HepG2 (cell line): ENCODE measurements around the gene TTC6. TPM values are rescaled to one million over a fixed set of nuclear protein-coding genes. Genes with fewer than 3 reads are reported as not detected.

Source experiments
- GLI4 ChIP-seq: sonication (generic); formaldehyde crosslinking; IDR thresholded peaks from 2 replicates; pipeline ENCODE4 v1.5.1; 2020; ENCODE audit warnings: missing genetic modification reagents, mild to moderate bottlenecking, moderate library complexity, borderline replicate concordance
- HNRNPUL1 ChIP-seq: fragments of 200-400 bp; formaldehyde crosslinking; IDR thresholded peaks from 2 replicates; pipeline ENCODE4 v1.6.1; 2017; ENCODE audit warnings: low read depth, mild to moderate bottlenecking, low read length, moderate library complexity
- HOXA7 ChIP-seq: sonication (generic); formaldehyde crosslinking; IDR thresholded peaks from 2 replicates; pipeline ENCODE4 v1.8.1; 2022; ENCODE audit warnings: mild to moderate bottlenecking, missing genetic modification reagents, moderate library complexity
- NPAS2 ChIP-seq: sonication (generic); formaldehyde crosslinking; IDR thresholded peaks from 2 replicates; pipeline ENCODE4 v1.8.0; 2022; ENCODE audit warnings: mild to moderate bottlenecking, missing genetic modification reagents, borderline replicate concordance
- RARA ChIP-seq: IDR thresholded peaks from 2 replicates; pipeline ENCODE4 v1.6.1; 2016; ENCODE audit warnings: missing genetic modification reagents, missing compliant biosample characterization
- RFXAP ChIP-seq: sonication (generic); formaldehyde crosslinking; IDR thresholded peaks from 2 replicates; pipeline ENCODE4 v1.4.0; 2020; ENCODE audit warnings: missing genetic modification reagents, borderline replicate concordance
- ZFP41 ChIP-seq: sonication (generic); formaldehyde crosslinking; IDR thresholded peaks from 2 replicates; pipeline ENCODE4 v1.4.0; 2020; ENCODE audit warnings: mild to moderate bottlenecking, missing genetic modification reagents, borderline replicate concordance
- ZFY ChIP-seq: sonication (generic); formaldehyde crosslinking; IDR thresholded peaks from 2 replicates; pipeline ENCODE4 v1.4.0; 2020; ENCODE audit warnings: missing genetic modification reagents
- ZNF580 ChIP-seq: IDR thresholded peaks from 2 replicates; pipeline ENCODE4 v1.6.1; 2016; ENCODE audit warnings: low read depth, borderline replicate concordance
- polyA plus RNA-seq, 8 experiments: library from polyadenylated mRNA; depleted of rRNA in 3 of 8; stranded (reverse) in 7 of 8; unstranded in 1 of 8; fragments of >200 nt; fragmentation: Illumina TruSeq in 4 of 8; extraction: Trizol in 4 of 8; gene quantifications; 2 replicates each; pipeline versions ENCODE4 v1.2.1 to v1.2.3, GENCODE V29; 2011 to 2016; ENCODE audit warnings: low read depth in 4 of 8, missing spikeins in 1 of 8, mixed read lengths in 1 of 8; ENCODE audit not compliant: insufficient read depth in 1 of 8
- total RNA-seq, 5 experiments: library from RNA; depleted of rRNA; stranded (reverse); fragments of >200 nt; fragmentation: Illumina TruSeq; extraction: Trizol; gene quantifications; 2 replicates each; pipeline ENCODE4 v1.2.3, GENCODE V29; 2016; ENCODE audit warnings: low read depth in 1 of 5
- TF ChIP-seq, protein P1 (sequence below), 2 experiments: sonication (generic) in 1 of 2; formaldehyde crosslinking in 1 of 2; IDR thresholded peaks; 2 replicates each; pipeline versions ENCODE4 v1.4.0 to v1.6.1; 2018 to 2020; ENCODE audit warnings: missing genetic modification reagents in 2 of 2, borderline replicate concordance in 1 of 2, low read depth in 1 of 2, mild to moderate bottlenecking in 1 of 2, missing biosample characterization in 1 of 2
- TF ChIP-seq, protein P2 (sequence below): sonication (generic); formaldehyde crosslinking; IDR thresholded peaks from 2 replicates; pipeline ENCODE4 v1.4.0; 2020; ENCODE audit warnings: mild to moderate bottlenecking, missing genetic modification reagents
- TF ChIP-seq, protein P3 (sequence below): sonication (generic); formaldehyde crosslinking; IDR thresholded peaks from 2 replicates; pipeline ENCODE4 v1.4.0; 2020; ENCODE audit warnings: mild to moderate bottlenecking, missing genetic modification reagents, borderline replicate concordance

Gene TTC6
- total and polyA plus RNA-seq, 2 of the 13 experiments (the other 11 are each of a cell fraction or from before 2014, with no cell fraction given) = 9.3 to 27.4 TPM

GRCh38 chr14:37594971-37595808 lies at the start of gene TTC6, which contains the start of gene FOXA1 (continued):
- TF ChIP-seq, protein P1, sequence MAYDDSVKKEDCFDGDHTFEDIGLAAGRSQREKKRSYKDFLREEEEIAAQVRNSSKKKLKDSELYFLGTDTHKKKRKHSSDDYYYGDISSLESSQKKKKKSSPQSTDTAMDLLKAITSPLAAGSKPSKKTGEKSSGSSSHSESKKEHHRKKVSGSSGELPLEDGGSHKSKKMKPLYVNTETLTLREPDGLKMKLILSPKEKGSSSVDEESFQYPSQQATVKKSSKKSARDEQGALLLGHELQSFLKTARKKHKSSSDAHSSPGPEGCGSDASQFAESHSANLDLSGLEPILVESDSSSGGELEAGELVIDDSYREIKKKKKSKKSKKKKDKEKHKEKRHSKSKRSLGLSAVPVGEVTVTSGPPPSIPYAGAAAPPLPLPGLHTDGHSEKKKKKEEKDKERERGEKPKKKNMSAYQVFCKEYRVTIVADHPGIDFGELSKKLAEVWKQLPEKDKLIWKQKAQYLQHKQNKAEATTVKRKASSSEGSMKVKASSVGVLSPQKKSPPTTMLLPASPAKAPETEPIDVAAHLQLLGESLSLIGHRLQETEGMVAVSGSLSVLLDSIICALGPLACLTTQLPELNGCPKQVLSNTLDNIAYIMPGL (CRISPR knock-in tag; IDR thresholded peaks at IDR 0.05; ENCODE audit: borderline replicate concordance in 1 of 2, low read depth in 1 of 2) = peak in 1 of 2 experiments; percentile 82; a peak in 1 of 4 replicates
- peak; percentile 59; the same call in 1 of the 2 replicates for TF ChIP-seq RARA (CRISPR knock-in tag)
- TF ChIP-seq HNRNPUL1 = no peak
- no peak for TF ChIP-seq NPAS2 (CRISPR knock-in tag)
- TF ChIP-seq, protein P2, sequence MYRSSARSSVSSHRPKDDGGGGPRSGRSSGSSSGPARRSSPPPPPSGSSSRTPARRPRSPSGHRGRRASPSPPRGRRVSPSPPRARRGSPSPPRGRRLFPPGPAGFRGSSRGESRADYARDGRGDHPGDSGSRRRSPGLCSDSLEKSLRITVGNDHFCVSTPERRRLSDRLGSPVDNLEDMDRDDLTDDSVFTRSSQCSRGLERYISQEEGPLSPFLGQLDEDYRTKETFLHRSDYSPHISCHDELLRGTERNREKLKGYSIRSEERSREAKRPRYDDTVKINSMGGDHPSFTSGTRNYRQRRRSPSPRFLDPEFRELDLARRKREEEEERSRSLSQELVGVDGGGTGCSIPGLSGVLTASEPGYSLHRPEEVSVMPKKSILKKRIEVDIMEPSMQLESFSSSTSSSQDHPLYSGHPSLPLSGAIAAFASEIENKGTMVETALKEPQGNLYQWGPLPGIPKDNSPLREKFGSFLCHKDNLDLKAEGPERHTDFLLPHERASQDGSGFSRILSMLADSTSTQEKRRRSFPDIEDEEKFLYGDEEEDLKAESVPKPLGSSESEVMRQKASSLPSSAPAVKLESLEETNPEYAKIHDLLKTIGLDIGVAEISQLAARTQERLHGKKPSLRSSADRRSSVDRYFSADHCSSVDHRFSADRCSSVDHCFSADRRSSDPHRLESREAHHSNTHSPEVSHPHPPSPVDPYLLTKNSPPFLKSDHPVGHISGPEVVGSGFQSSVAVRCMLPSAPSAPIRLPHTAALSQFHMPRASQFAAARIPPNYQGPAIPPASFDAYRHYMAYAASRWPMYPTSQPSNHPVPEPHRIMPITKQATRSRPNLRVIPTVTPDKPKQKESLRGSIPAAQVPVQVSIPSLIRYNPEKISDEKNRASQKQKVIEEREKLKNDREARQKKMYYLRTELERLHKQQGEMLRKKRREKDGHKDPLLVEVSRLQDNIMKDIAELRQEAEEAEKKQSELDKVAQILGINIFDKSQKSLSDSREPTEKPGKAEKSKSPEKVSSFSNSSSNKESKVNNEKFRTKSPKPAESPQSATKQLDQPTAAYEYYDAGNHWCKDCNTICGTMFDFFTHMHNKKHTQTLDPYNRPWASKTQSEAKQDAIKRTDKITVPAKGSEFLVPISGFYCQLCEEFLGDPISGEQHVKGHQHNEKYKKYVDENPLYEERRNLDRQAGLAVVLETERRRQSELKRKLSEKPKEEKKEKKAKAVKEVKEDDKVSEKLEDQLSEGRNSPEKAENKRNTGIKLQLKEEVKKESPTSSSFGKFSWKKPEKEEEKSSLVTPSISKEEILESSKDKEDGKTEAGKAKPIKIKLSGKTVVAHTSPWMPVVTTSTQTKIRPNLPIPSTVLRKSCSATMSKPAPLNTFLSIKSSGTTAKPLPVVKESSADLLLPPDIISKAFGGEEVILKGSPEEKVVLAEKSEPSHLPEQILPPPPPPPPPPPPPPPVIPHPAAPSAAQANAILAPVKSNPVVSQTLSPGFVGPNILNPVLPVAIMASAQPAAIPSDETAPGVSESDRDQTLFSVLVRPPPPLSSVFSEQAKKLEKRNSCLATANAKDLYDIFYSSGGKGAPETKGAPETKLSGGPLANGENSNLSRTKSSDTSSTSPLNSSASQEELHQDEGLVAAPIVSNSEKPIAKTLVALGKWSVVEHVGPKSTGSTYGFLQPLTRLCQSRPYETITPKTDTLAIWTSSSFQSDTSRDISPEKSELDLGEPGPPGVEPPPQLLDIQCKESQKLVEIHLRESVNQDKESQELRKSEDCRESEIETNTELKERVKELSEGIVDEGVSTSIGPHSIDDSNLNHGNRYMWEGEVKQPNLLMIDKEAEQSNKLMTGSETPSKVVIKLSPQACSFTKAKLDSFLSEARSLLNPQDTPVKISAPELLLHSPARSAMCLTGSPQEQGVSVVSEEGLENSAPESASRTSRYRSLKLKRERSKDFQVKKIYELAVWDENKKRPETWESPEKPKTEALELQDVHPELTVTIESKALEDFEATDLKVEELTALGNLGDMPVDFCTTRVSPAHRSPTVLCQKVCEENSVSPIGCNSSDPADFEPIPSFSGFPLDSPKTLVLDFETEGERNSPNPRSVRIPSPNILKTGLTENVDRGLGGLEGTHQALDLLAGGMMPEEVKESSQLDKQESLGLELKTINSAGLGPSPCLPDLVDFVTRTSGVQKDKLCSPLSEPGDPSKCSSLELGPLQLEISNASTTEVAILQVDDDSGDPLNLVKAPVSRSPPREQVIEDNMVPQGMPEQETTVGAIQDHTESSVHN (CRISPR knock-in tag) = no peak
- peak; percentile 13; the same call in 1 of the 2 replicates for TF ChIP-seq ZFP41 (CRISPR knock-in tag)
- TF ChIP-seq, protein P3, sequence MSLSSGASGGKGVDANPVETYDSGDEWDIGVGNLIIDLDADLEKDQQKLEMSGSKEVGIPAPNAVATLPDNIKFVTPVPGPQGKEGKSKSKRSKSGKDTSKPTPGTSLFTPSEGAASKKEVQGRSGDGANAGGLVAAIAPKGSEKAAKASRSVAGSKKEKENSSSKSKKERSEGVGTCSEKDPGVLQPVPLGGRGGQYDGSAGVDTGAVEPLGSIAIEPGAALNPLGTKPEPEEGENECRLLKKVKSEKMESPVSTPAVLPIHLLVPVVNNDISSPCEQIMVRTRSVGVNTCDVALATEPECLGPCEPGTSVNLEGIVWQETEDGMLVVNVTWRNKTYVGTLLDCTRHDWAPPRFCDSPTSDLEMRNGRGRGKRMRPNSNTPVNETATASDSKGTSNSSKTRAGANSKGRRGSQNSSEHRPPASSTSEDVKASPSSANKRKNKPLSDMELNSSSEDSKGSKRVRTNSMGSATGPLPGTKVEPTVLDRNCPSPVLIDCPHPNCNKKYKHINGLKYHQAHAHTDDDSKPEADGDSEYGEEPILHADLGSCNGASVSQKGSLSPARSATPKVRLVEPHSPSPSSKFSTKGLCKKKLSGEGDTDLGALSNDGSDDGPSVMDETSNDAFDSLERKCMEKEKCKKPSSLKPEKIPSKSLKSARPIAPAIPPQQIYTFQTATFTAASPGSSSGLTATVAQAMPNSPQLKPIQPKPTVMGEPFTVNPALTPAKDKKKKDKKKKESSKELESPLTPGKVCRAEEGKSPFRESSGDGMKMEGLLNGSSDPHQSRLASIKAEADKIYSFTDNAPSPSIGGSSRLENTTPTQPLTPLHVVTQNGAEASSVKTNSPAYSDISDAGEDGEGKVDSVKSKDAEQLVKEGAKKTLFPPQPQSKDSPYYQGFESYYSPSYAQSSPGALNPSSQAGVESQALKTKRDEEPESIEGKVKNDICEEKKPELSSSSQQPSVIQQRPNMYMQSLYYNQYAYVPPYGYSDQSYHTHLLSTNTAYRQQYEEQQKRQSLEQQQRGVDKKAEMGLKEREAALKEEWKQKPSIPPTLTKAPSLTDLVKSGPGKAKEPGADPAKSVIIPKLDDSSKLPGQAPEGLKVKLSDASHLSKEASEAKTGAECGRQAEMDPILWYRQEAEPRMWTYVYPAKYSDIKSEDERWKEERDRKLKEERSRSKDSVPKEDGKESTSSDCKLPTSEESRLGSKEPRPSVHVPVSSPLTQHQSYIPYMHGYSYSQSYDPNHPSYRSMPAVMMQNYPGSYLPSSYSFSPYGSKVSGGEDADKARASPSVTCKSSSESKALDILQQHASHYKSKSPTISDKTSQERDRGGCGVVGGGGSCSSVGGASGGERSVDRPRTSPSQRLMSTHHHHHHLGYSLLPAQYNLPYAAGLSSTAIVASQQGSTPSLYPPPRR (CRISPR knock-in tag) = no peak; the same call in 1 of the 2 replicates
- no peak for TF ChIP-seq RFXAP (CRISPR knock-in tag)
- TF ChIP-seq GLI4 (CRISPR knock-in tag) = no peak
- TF ChIP-seq ZNF580 (CRISPR knock-in tag) = no peak
- TF ChIP-seq HOXA7 (CRISPR knock-in tag) = no peak
- TF ChIP-seq ZFY (CRISPR knock-in tag) = peak; percentile 16; the same call in 1 of the 2 replicates
